GM23338 (cell line): ENCODE data around the gene TRPM2. TPM values are rescaled to one million over a fixed set of nuclear protein-coding genes. Genes with fewer than 3 reads are reported as not detected.

Source experiments
- ATAC-seq: fragments of 200-7000 bp; cut with Tn5 transposase; 3 replicates; pipeline ENCODE4 v1.9.1; 2020
- DNase-seq: peaks from one replicate; pipeline ENCODE4 v3.0.0-alpha.2; 2015; ENCODE audit warnings: low spot score
- H2AFZ ChIP-seq: fragments of 200-600 bp; sonication (generic); 2 replicates; pipeline ENCODE4 v1.8.0; 2016; ENCODE audit warnings: antibody characterized with exemption, mild to moderate bottlenecking, moderate library complexity
- H3F3A ChIP-seq: fragments of 200-600 bp; sonication (generic); replicated peaks from 2 replicates; pipeline ENCODE4 v1.8.0; 2017; ENCODE audit warnings: antibody characterized with exemption, mixed run types, low read depth
- H3K27ac ChIP-seq: fragments of 200-600 bp; sonication (generic); 2 replicates; pipeline ENCODE4 v1.6.1; 2016; ENCODE audit warnings: low read depth
- H3K27me3 ChIP-seq: fragments of 200-600 bp; sonication (generic); 2 replicates; pipeline ENCODE4 v1.8.0; 2016; ENCODE audit warnings: mild to moderate bottlenecking, mixed run types, moderate library complexity; ENCODE audit not compliant: insufficient read depth
- H3K36me3 ChIP-seq: fragments of 200-600 bp; sonication (generic); 2 replicates; pipeline ENCODE4 v1.8.0; 2016; ENCODE audit warnings: mild to moderate bottlenecking; ENCODE audit not compliant: insufficient read depth
- H3K4me1 ChIP-seq: fragments of 200-600 bp; sonication (generic); 2 replicates; pipeline ENCODE4 v1.8.0; 2016; ENCODE audit warnings: mild to moderate bottlenecking, moderate library complexity; ENCODE audit not compliant: insufficient read depth
- H3K4me2 ChIP-seq: fragments of 200-600 bp; sonication (generic); 2 replicates; pipeline ENCODE4 v1.7.1; 2017; ENCODE audit warnings: mixed run types
- H3K4me3 ChIP-seq: fragments of 200-600 bp; sonication (generic); 2 replicates; pipeline ENCODE4 v1.6.1; 2016; ENCODE audit warnings: mixed run types
- H3K79me2 ChIP-seq: fragments of 200-600 bp; sonication (generic); replicated peaks from 2 replicates; pipeline ENCODE4 v1.8.0; 2017; ENCODE audit warnings: mild to moderate bottlenecking; ENCODE audit not compliant: insufficient read depth
- H3K9me2 ChIP-seq: fragments of 200-600 bp; sonication (generic); 2 replicates; pipeline ENCODE4 v1.8.0; 2017; ENCODE audit not compliant: insufficient read depth
- H4K20me1 ChIP-seq: fragments of 200-600 bp; sonication (generic); replicated peaks from 2 replicates; pipeline ENCODE4 v1.8.0; 2017; ENCODE audit warnings: mild to moderate bottlenecking; ENCODE audit not compliant: insufficient read depth
- H3K27ac Mint-ChIP-seq: 2 replicates; pipeline ENCODE4 v1.8.0; 2020; ENCODE audit warnings: inconsistent platforms, mild to moderate bottlenecking, moderate library complexity, mixed read lengths
- H3K27me3 Mint-ChIP-seq: 3 replicates; pipeline ENCODE4 v1.8.0; 2022; ENCODE audit warnings: low read depth, mild to moderate bottlenecking, moderate library complexity, mixed read lengths, inconsistent platforms; ENCODE audit not compliant: insufficient read depth, poor library complexity
- H3K36me3 Mint-ChIP-seq: 3 replicates; pipeline ENCODE4 v1.8.0; 2021; ENCODE audit warnings: low read depth, mild to moderate bottlenecking, inconsistent platforms, moderate library complexity, mixed read lengths
- H3K4me1 Mint-ChIP-seq: 3 replicates; pipeline ENCODE4 v1.8.0; 2020; ENCODE audit warnings: mild to moderate bottlenecking, inconsistent platforms, mixed read lengths
- H3K4me3 Mint-ChIP-seq: 3 replicates; pipeline ENCODE4 v1.8.0; 2021; ENCODE audit warnings: moderate library complexity, mild to moderate bottlenecking, inconsistent platforms, mixed read lengths
- H3K9me3 Mint-ChIP-seq: 3 replicates; pipeline ENCODE4 v1.8.0; 2020; ENCODE audit warnings: moderate library complexity, mild to moderate bottlenecking, inconsistent platforms, mixed read lengths
- CTCF ChIP-seq, 2 experiments: fragments of 200-600 bp in 1 of 2; sonication (generic) in 1 of 2; conservative IDR thresholded peaks; 2 replicates each; pipeline versions ENCODE4 v1.5.1 to v1.6.1; 2016 to 2017; ENCODE audit warnings: antibody characterized with exemption in 2 of 2, low read depth in 2 of 2, mild to moderate bottlenecking in 2 of 2, moderate library complexity in 1 of 2
- JUNB ChIP-seq: IDR thresholded peaks from one replicate; pipeline ENCODE4 v1.6.1; 2016; ENCODE audit warnings: antibody characterized with exemption; ENCODE audit not compliant: unreplicated experiment
- STAT1 ChIP-seq: IDR thresholded peaks from one replicate; pipeline ENCODE4 v1.6.1; 2016; ENCODE audit warnings: antibody characterized with exemption; ENCODE audit not compliant: unreplicated experiment
- ZNF331 ChIP-seq: fragments of 250-450 bp; sonication (Bioruptor Pico); IDR thresholded peaks from 2 replicates; pipeline ENCODE4 v1.5.0; 2020; ENCODE audit warnings: low read depth, mild to moderate bottlenecking, moderate library complexity
- ZNF462 ChIP-seq: fragments of 250-450 bp; sonication (Bioruptor Pico); IDR thresholded peaks from 2 replicates; pipeline ENCODE4 v1.5.0; 2020; ENCODE audit warnings: mild to moderate bottlenecking, moderate library complexity
- polyA plus RNA-seq: library from polyadenylated mRNA; unstranded; fragments of >200 nt; fragmentation: Nextera tagmentation; extraction: Ambion mirVana; gene quantifications from 2 replicates; pipeline ENCODE4 v1.2.1, GENCODE V29; 2016
- total RNA-seq: library from RNA; depleted of rRNA; stranded (reverse); fragments of >200 nt; shearing (Covaris generic); gene quantifications from 2 replicates; pipeline ENCODE4 v1.2.3, GENCODE V29; 2014

TRPM2 gene
- total and polyA plus RNA-seq, 2 experiments from 2014 or later, result 0.53 to 0.83 TPM

- no peak for TF ChIP-seq CTCF (conservative IDR thresholded peaks at IDR 0.05; ENCODE audit: low read depth in 2 of 2)
- no peak for TF ChIP-seq ZNF462
- no peak for TF ChIP-seq STAT1
These were observed 113.0 kb downstream of the TRPM2 start (continued) for GRCh38 chr21:44466351-44466954.

- no peak overlapping the region for H3K4me2 ChIP-seq
- Mint-ChIP-seq H3K36me3 (no peaks in the 10 kb centered on the region; the same call in 2 of the 3 replicates), H3K27ac (no peak overlapping the region; the same call in 1 of the 2 replicates), H3K27me3 (peaks cover 6% of the 10 kb centered on the region), H3K4me3 (no peak overlapping the region), H3K9me3 (no peaks in the 10 kb centered on the region; the same call in 2 of the 3 replicates), H3K4me1 (peaks cover 16% of the 10 kb centered on the region)
- no peaks in the 10 kb centered on the region for H4K20me1 ChIP-seq
- no peaks in the 10 kb centered on the region for H3K27me3 ChIP-seq
- no peaks in the 10 kb centered on the region for H3K79me2 ChIP-seq
- no peak overlapping the region for H3K27ac ChIP-seq
- H3K9me2 ChIP-seq, result no peaks in the 10 kb centered on the region
- H3F3A ChIP-seq, result no peaks in the 10 kb centered on the region
- H3K4me1 ChIP-seq, result no peaks in the 10 kb centered on the region; the same call in 1 of the 2 replicates
- no peaks in the 10 kb centered on the region for H3K36me3 ChIP-seq
- ATAC-seq (no peak), DNase-seq (no peak)
- H3K4me3 ChIP-seq, result no peak overlapping the region
- no peak overlapping the region for H2AFZ ChIP-seq
- no peak for TF ChIP-seq ZNF462
- no peak for TF ChIP-seq JUNB
- no peak for TF ChIP-seq ZNF331 (CRISPR knock-in tag)
- no peak for TF ChIP-seq STAT1
These were observed 113.8 kb downstream of the TRPM2 start for GRCh38 chr21:44466996-44467858.
